Ovary (tissue), 9 donors: Measurements from ENCODE around the gene PRKAG3. TPM values are rescaled to one million over a fixed set of nuclear protein-coding genes. Genes with fewer than 3 reads are reported as not detected.

Source experiments
- DNase-seq, 5 donors: peaks; one replicate each; pipeline ENCODE4 v3.0.0-alpha.2; 2019 to 2020
- H3K27ac ChIP-seq, 2 donors: fragments of 200-600 bp; one replicate each; pipeline versions ENCODE4 v1.5.1 to v1.8.0; 2019 to 2022
- H3K27me3 ChIP-seq: fragments of 200-600 bp; one replicate; pipeline ENCODE4 v1.8.0; 2022
- H3K36me3 ChIP-seq: fragments of 200-600 bp; sonication (generic); one replicate; pipeline ENCODE4 v1.5.1; 2019
- H3K4me1 ChIP-seq: one replicate; pipeline ENCODE4 v1.8.1; 2013; ENCODE audit warnings: mild to moderate bottlenecking, moderate library complexity; ENCODE audit not compliant: insufficient read depth
- H3K4me3 ChIP-seq: fragments of 200-600 bp; sonication (generic); one replicate; pipeline ENCODE4 v1.5.1; 2017
- H3K9me3 ChIP-seq, 2 donors: fragments of 200-600 bp in 1 of 2; sonication (generic) in 1 of 2; one replicate each; pipeline versions ENCODE4 v1.5.1 to v1.8.1; 2013 to 2019; ENCODE audit warnings: mild to moderate bottlenecking in 1 of 2, moderate library complexity in 1 of 2
- CTCF ChIP-seq, 3 donors: fragments of 450-650 bp in 2 of 3; fragments of 200-600 bp in 1 of 3; IDR thresholded peaks; one replicate each; pipeline versions ENCODE4 v1.5.1 to v1.8.0; 2016 to 2022; ENCODE audit warnings: antibody characterized with exemption in 3 of 3, mild to moderate bottlenecking in 1 of 3
- EP300 ChIP-seq: sonication (generic); formaldehyde crosslinking; IDR thresholded peaks from one replicate; pipeline ENCODE4 v1.6.1; 2017; ENCODE audit warnings: antibody characterized with exemption
- POLR2A ChIP-seq: fragments of 450-650 bp; IDR thresholded peaks from one replicate; pipeline ENCODE4 v1.6.1; 2017; ENCODE audit warnings: antibody characterized with exemption, mild to moderate bottlenecking, moderate library complexity
- WGBS, 3 donors: extraction: QIAGEN DNeasy Blood & Tissue Kit in 1 of 3; methylation state at CpG; one replicate each; pipeline versions ENCODE4 v1.1.5 to v1.1.7; 2013 to 2017; 5-methylcytosine and 5-hydroxymethylcytosine counted together
- intact Hi-C, 4 donors: fragments of 100-400 bp; cut with DNase I; formaldehyde crosslinking; loops; one replicate each; pipeline versions ENCODE4 v1.11.0 to v1.15.1; 2022 to 2023
- polyA plus RNA-seq, 2 donors: library from polyadenylated mRNA; stranded (reverse); fragments of 200-250 nt in 1 of 2; fragments of 350-450 nt in 1 of 2; fragmentation: Illumina TruSeq in 1 of 2; extraction: RNeasy Lipid Tissue Mini Kit (QIAGEN cat#74804) in 1 of 2; gene quantifications; one replicate each; pipeline ENCODE4 v1.2.3, GENCODE V29; 2013 to 2014
- total RNA-seq, 7 donors: library from RNA; depleted of rRNA in 2 of 7; stranded (reverse); fragments of >200 nt in 2 of 7; fragmentation: NEBNext Ultra II Directional in 3 of 7; extraction: Animal tissue kit (Norgen Biotek cat#: 25700) in 3 of 7; gene quantifications; one replicate each; pipeline versions ENCODE4 v1.1.0 to v1.2.4, GENCODE V29; 2016 to 2023
- donor health status: DM: no; HTN: no; CAD: no; lungs with moderate emphysema.
- donor health status: DM: no; HTN: no; CAD: no.
- donor health status: Bipolar disorder and iron deficiency.
- donor health status: DM: yes; HTN: yes; CAD: no.
- donor health status: DM: no; HTN: no; CAD: no.
- donor health status: DM: yes; HTN: yes; CAD: no.

Gene PRKAG3
- total and polyA plus RNA-seq, 9 donors, result 0.11 to 0.32 TPM; not detected in 7

DNA sequence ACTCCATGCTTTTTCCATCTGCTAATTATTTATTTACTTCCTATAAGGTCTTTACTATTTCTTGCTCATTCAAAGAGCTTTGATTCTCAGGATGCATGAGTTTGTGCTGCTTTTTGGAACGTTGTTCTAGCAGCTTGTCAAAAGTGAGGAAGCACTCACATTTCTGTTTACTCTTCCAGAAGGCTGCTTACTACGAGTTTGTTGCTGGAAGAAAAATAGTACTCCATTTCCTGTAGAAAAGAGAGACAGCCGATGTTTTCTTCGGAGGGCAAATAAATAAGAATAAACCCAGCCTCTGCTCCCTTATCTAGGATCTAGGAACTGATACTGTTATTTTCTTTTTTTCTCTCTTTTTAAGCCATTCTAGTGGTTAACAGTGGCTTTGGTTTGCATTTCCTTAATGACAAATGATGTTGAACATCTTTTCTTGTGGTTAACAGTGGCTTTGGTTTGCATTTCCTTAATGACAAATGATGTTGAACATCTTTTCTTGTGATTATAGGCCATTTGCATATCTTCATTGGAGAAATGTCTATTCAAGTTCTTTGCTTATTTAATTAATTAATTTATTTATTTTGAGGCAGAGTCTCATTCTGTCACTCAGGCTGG lies 29.1 kb downstream of the PRKAG3 start:
- no peak for DNase-seq
- no peak overlapping the region for H3K4me3 ChIP-seq
- H3K9me3 ChIP-seq, result no peaks in the 10 kb centered on the region
- WGBS, 3 donors, result 19 to 27% (median 22%) methylated on average over 4 of the region's 4 CpGs
- H3K4me1 ChIP-seq, result peaks cover 11% of the 10 kb centered on the region
- no peak overlapping the region for H3K27ac ChIP-seq
- TF ChIP-seq EP300 (no peak), POLR2A (no peak), CTCF (IDR thresholded peaks at IDR 0.05) (no peak)
- H3K27me3 ChIP-seq, result no peaks in the 10 kb centered on the region
- no peaks in the 10 kb centered on the region for H3K36me3 ChIP-seq
- intact Hi-C loops, result no loop called here

DNA sequence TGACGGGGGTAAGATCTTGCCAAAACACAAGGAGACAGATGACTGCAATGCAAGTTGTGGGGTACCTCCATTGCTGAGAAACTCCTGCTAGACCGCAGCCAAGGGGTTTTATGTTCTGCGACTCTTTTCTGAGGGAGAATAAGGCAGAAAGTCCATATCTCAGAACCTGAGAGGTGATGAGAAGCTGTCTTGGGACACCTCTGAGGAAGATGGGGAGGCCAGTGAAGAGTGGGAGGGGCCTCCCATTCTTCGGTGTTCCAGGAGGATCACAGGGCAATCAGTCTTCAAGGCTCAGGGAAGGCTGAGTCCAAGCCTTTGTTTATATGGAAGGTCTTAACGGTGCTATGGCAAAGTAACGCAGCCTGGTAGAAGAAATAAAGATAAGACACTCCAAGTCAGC lies 31.6 kb downstream of the PRKAG3 start:
- no peaks in the 10 kb centered on the region for H3K9me3 ChIP-seq
- WGBS, 3 donors, result 71 to 75% (median 72%) methylated on average over 6 of the region's 6 CpGs
- no peak for DNase-seq

DNA sequence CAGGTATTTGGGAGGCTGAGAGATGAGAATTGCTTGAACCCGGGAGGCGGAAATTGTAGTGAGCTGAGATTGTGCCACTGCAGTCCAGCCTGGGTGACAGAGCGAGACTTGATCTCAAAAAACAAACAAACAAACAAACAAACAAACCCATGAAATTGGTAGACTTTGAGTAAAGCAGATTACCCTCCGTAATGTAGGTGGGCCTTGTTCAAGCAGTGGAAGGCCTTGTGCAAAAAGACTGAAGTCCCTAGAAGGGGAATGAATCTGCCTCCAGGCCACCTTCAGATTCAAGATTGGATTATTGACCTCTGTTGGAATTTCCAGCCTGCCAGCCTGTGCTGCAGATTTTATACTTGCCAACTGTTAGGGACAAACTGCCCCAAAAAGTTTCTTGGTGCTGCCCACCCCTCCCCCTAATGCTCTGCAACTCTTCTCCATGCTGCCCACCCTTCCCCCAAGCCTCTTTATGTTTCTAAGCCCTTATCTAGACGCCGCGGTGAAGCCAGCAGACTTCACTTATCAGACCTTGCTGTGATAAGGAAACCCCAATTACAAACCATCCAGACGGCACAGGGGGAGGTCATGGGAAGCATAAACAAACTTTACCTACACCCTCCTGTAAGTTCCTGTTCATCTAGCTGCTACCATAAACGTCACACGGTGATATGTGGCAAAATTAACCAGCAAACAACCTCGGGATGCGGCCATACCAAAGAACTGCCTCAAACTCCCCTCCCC lies 32.7 kb downstream of the PRKAG3 start:
- Histone ChIP-seq H3K9me3 (no peaks in the 10 kb centered on the region), H3K4me3 (no peak overlapping the region), H3K27ac (no peak overlapping the region), H3K36me3 (no peaks in the 10 kb centered on the region), H3K27me3 (no peaks in the 10 kb centered on the region), H3K4me1 (peaks cover 4% of the 10 kb centered on the region)
- TF ChIP-seq CTCF (IDR thresholded peaks at IDR 0.05) (no peak), EP300 (no peak), POLR2A (no peak)
- intact Hi-C loops, result no loop called here
- WGBS, 3 donors, result 51 to 55% (median 53%) methylated on average over 12 of the region's 12 CpGs
- no peak for DNase-seq

More for the DNA sequence above, 31.6 kb downstream of the PRKAG3 start:
- Histone ChIP-seq H3K4me3 (no peak overlapping the region), H3K27ac (no peak overlapping the region), H3K27me3 (no peaks in the 10 kb centered on the region), H3K4me1 (peaks cover 4% of the 10 kb centered on the region), H3K36me3 (no peaks in the 10 kb centered on the region)
- intact Hi-C loops, result no loop called here
- TF ChIP-seq POLR2A, result no peak
- TF ChIP-seq EP300, result no peak
- TF ChIP-seq CTCF (IDR thresholded peaks at IDR 0.05), result no peak

DNA sequence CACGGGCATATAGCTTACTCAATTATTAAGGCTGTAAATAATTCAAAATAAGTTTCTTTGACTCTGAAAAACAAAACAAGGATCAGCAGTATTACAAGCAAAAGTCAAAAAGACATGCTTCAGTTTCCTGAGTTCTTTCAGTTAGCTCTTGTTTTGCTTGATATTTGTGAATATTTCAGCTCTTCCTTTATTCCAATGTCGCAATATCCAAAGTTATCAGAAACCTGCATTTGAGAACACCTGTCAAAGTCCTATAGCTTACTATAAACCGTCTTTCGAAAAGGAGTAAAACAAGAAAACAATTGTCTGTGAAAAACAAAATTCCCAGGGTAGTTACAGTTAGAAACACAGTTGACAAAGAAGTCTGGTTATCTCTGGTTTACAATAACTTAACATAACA lies 34.9 kb downstream of the PRKAG3 start:
- intact Hi-C loops, result no loop called here
- TF ChIP-seq POLR2A (no peak), CTCF (IDR thresholded peaks at IDR 0.05) (no peak), EP300 (no peak)
- no peaks in the 10 kb centered on the region for H3K27me3 ChIP-seq
- DNase-seq, result no peak
- no peaks in the 10 kb centered on the region for H3K36me3 ChIP-seq
- 67 to 85% (median 76%) methylated on average over 4 of the region's 4 CpGs for WGBS, 3 donors
- no peak overlapping the region for H3K27ac ChIP-seq
- no peak overlapping the region for H3K4me3 ChIP-seq
- no peaks in the 10 kb centered on the region for H3K9me3 ChIP-seq
- H3K4me1 ChIP-seq, result peaks cover 4% of the 10 kb centered on the region
